COR-L47 (cell line): ENCODE measurements around the gene SYT12.

Experiments used
- DNase-seq: peaks from one replicate; lab custom pipeline; 2025; lab: John Stamatoyannopoulos, UW

SYT12 gene

GRCh38 chr11:67056267-67057204 is 33.6 kb downstream of the SYT12 start, which contains the start of gene RHOD:
Gene RHOD (plus strand): TSS chr11:67056847. CDS start chr11:67056903, 56 bp downstream.
- no peak for DNase-seq

GRCh38 chr11:67057205-67057672 is 34.3 kb downstream of the SYT12 start:
- DNase-seq = no peak

GRCh38 chr11:67058506-67058905 is 35.6 kb downstream of the SYT12 start:
- DNase-seq = no peak

DNA sequence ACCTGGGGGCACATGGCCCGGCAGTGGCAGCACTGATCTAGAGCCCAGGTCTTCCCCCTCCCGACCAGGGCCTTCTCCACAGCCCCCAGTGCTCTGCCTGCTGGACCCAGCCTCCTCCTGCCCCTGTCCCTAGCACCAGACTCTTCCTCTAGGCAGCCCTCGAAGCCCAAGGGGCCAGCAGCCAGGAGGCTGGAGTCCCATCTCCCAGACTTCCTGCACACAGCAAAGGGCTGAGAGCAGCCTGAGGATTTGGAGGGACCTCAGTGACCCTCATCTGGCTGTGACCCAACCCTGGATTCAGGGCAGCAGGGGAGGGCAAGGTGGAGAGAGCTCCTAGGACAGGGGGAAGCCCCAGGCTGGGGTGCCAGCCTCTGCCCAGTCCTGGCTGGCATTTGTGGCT is 36.7 kb downstream of the SYT12 start:
- no peak for DNase-seq

- DNase-seq = no peak
Measured at GRCh38 chr11:67060111-67060522, 37.2 kb downstream of the SYT12 start.

GRCh38 chr11:67062526-67063373 is 39.8 kb downstream of the SYT12 start:
- DNase-seq = no peak

DNA sequence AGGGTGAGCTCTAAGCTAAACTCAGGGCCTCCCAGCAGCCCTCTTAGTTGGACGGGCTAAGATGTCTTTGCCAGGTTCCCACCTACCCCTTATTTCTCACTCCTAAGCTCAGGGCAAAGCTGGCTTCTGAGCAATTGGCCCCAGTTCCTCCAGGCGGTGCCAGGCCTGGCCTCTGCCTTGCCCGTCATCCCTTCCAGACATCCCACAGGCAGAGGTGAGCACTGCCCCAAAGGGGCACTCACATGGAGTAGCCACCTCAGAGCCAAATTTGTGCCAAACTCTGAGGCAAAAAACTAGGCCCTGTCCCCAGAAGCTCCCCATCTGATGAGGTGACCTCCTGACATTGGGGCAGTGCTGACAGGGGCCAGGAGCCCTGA is 43.4 kb downstream of the SYT12 start:
- DNase-seq = no peak

DNA sequence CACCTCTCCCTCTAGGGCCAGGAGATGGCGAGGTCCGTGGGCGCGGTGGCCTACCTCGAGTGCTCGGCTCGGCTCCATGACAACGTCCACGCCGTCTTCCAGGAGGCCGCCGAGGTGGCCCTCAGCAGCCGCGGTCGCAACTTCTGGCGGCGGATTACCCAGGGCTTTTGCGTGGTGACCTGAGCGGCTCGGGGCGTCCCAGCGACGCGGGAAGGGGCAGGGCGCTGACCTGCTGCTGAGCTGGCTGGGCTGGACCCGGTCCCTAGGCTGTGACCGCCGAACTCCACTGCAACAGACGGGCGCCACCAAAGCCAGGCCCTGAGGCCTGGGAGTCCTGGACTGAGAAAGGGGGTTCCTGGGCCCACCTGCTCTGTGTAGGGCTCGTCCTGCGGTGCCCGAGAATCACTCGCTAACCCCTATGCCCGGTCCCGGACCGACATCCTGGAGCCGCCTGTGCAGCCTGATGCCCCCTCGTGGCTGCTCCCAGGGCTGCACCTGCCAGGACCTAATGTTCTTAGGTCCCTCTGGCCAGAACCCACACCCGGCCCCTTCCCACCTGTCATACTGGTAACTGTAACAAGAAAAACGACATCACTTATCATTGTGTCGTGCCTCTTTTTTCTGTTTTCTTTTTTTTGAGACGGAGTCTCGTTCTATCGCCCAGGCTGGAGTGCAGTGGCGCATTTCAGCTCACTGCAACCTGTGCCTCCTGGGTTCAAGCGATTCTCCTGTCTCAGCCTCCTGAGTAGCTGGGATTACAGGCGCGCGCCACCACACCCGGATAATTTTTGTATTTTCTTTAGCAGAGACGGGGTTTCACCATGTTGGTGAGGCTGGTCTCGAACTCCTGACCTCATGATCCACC is 48.7 kb downstream of the SYT12 start:
- peak; percentile 56 for DNase-seq

- DNase-seq = no peak
Measured at GRCh38 chr11:67072295-67072694, 49.4 kb downstream of the SYT12 start.

DNA sequence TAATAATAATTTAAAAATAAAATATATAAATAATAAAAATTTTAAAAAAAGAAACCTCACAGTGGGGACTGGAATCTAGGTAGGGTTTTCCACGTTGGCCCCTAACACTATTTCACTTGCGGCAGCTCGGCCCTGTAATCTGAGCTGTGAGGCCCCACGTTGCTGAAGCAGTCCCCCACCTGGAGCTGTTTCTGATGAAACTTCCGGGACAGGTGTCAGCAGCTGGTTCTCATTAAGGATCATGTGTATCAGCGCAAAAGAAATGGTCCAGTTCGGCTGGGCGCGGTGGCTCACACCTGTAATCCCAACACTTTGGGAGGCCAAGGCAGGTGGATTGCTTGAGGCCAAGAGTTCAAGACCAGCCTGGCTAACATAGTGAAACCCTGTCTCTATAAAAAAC is 51.0 kb downstream of the SYT12 start:
- DNase-seq = no peak

DNA sequence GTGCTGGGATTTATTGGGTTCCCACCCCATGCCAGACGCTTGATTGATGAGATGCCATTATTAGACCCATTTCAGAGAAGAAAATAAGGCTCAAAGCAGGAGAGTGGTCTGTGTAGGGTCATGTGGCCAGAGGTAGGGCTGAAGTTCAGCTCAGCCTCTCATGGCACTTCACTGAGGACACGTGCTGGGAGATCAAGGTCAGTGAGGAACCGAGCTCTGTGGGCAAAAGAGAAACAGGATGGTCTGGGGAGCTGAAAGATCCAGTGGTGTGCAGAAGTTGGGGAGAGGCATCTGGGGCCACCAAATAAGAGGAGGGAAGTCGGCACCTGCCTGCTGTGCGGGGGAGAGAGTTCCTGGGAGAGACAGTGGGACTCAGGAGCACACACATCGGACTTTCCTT is 53.3 kb downstream of the SYT12 start:
- DNase-seq = no peak

DNA sequence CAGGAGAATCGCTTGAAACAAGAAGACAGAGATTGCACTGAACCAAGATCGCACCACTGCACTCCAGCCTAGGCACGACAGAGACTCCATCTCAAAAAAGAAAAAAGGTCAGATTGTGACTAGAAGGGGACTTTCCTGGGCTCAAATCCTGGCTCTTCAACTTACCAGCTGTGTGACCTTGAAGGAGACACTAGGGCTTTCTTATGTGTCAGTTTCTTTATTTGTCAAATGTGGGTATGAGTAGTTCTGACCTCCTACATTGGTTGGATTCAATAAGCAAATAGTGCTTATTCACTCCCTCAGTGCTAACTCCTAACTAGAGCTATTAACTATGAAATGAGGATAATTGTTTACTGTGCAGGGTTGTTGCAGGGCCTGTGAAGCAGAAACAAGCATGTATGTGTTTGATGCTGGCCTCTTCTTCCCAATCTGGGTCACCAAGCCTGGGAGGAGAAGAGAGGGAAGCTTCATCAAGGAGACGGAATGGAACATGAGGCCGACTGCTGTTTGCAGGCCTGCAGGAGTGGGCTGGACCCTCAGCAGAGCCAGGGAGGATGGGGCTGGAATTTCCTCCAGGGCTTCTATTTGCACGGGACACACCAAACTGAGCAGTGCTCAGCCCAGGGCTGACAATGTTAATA is 56.3 kb downstream of the SYT12 start:
- no peak for DNase-seq

DNA sequence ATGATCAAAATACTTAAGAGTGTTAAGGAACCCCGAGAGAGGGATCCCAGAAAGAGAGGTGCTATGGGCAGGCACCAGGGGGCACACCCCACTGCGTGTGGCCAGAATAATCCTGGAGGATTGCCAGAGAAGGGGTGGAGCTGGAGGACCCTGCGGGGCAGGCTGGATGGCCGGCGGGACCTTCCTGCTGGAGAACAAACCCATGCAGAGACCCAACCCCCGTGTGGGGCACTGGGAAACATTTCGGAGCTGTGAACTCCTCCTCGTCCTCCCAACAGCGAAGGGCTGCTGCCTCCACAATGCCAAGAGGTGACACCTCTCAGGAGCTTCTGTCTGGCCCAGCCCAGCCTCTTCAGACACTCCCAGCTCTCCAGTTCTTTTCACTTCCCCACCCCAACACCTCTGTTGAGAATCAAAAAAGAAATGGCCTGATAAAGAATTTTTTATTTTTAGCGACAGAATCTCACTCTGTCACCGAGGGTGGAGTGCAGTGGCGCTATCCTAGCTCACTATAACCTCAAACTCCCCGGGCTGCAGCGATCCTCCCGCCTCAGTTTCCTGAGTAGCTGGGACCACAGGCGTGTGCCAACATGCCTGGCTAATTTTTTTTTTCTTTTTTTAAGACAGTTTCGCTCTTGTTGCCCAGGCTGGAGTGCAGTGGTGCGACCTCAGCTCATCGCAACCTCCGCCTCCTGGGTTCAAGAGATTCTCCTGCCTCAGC is 59.3 kb downstream of the SYT12 start:
- DNase-seq = no peak

- no peak for DNase-seq
Measured at GRCh38 chr11:67083786-67084366, 60.9 kb downstream of the SYT12 start.

- no peak for DNase-seq
Measured at GRCh38 chr11:67085617-67086016, 62.7 kb downstream of the SYT12 start.

DNA sequence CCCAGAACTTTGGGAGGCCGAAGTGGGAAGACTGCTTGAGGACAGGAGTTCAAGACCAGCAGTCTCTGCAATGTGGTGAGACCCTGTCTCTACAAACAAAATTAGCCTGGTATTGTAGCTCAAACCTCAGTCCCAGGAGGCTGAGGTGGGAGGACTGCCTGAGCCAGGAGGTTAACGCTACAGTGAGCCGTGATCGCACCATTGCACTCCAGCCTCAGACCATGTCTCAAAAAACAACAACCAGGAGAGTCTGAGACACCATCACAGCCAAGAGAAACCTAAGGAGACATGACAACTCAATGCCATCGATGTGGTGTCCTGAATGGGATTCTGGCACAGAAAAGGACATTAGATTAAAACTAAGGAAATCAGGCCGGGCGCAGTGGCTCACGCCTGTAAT is 67.8 kb downstream of the SYT12 start:
- no peak for DNase-seq

DNA sequence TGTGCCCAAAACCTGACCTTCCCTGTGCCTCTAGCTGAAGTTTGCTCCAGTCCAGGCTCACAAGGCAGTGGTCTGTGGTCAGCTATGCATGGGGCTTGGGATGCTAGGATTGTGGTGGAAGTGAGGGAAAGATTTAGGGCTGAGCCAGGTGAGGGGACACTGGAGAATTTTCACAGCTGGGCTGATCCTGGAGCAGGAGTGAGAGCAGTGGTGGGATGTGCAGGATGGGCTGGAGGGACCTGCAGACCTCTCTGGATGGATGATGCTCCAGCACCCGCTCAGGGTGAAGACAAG is 72.2 kb downstream of the SYT12 start:
- no peak for DNase-seq

DNA sequence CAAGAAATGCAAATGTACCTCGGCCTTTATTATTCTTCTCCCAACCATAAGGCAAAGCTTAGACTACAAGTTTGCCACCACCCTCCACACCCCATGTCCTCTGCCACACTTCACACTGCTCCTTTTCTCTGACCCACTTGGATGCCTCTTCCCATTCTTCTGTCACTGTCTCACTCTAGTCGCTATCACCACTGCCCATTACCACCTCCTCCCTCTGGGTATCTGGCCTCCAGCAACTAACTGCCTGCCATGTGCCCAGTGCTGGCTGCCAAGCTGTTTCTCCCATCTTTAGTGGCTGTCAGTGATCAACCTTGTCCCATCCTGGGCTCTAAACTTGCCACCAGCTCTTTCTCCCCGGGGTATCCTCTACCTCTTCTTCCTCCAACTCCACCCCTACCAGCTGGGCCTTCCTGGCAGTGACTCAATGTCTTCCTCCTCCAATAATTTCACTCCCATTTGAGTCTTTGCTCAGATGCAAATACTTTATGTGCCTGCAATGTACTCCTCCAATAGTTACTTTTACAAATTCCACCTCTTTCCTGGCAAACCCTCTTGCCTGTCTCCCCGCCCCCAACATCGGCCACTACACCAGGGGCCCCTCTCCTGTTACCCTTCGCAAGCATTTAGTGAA is 76.0 kb downstream of the SYT12 start:
- DNase-seq = no peak

DNA sequence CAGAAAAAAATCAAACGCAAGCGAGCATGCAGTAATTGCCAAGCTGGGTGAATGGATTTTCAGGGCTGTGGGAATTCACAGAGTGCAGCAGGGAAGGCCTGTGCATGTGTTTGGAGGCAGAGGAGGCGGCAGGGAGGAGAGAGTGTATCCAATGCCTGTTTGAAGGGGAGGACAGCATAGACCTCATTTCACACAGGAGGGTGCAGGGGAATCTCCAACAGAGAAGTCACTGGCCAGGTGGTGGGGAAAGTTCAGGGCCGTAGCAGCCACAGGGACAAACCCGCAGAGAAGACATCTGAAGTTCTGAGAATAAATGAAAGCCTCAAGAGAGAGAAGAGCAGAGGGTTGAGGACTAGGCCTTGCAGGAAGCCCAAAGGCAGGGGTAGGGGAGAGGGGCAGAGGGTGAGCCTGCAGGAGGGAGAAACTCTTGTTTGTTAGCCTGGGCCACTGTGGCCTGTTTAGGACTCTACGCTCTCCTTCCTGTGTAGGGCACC is 76.9 kb downstream of the SYT12 start:
- DNase-seq = no peak
